Non-pigmented ciliary epithelial cell (primary cell): Measurements from ENCODE around the gene SYF2.
"Not testable (repeated sequence)": the region's sequence is repeated elsewhere in the genome, so short reads cannot be mapped to it uniquely, and the experiment has no call there.

Source experiments
- DNase-seq: peaks from one replicate; pipeline ENCODE4 v3.0.0-alpha.2; 2010; ENCODE audit warnings: low read depth

Gene SYF2

GRCh38 chr1:25232027-25232865, at the start of gene SYF2:
SYF2 (minus strand) TSS chr1:25232502; CDS start chr1:25232467, 35 bp downstream.
- DNase-seq, result peak; percentile 68

DNA sequence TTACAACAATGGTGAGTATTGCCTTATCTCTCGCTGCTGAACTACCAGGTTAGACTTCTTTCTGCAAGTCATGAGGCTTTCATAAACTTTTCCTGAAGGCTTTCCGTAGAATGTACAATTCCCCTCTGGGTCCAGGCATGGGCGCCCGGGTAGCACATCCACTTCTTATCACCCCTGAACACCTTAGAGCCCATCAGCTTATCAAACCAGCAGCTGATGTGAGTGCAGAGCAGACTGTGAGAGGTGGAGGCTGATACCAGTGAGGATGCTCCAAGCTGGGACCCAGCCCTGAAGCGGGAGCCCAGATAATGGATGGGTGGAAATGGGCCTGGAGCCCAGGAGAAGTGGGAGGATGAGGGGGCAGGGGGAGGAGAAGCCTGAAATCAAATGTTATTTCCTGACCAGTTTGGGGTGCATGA, 47.4 kb upstream of the SYF2 start:
- DNase-seq, result not testable (repeated sequence)

DNA sequence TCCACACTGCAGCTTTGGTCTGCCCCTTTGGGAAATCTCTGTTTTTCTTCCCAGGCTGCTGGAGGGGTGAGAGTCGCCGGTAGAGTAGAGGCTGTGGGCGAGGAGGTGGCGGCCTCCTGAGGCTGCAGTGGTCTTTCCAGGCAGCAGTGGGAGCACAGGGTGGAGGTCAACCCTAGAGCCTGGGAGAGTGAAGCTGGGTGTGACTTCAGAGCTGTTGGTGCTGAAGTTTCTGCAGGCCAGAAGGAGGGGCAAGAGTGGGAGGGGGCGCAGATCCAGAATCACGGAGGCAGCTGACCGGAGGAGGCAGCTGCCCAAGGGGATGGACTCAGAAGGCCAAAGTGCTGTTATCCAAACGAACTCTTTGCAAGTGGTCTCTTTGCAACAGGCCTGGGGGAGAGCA, 46.5 kb upstream of the SYF2 start:
- DNase-seq, result not testable (repeated sequence)

- DNase-seq, result not testable (repeated sequence)
Measured at GRCh38 chr1:25278358-25278757, 46.1 kb upstream of the SYF2 start.

DNA sequence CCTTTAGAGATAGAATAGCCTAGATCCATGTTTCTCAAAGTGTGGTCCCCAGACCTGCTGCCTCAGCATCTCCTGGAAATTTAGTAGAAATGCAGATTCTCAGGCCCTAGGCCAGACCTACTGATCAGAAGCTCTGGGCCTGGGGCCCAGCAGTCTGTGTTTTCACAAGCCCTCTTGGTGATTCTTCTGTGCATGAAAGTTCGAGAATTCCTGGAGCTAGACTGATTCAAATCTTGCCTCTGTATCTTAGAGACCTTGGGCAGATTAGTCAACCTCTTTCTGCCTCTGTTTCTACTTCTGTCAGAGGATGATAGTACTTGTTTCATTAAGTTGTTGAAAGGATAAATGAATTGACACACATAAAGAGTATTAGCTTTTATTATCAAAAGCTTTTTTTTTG, 45.0 kb upstream of the SYF2 start:
- not testable (repeated sequence) for DNase-seq

DNA sequence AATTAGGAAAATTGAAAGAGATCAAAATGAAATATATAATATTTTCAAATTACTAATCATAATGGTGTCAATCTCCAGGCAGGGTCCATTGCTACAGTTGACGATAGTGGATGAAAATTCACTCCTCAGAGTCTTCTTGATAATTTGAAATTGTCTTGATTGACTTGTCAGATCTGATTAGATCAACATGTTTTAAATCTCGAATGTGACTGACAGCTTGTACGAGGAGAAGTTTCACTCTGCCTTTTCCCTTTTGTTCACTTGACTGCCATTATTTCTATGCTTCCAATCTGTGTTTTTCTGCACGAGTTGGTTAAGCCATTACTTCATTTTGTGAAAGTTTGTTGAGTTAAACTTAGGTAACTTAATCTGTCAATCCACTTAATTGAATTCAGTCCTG, 43.3 kb upstream of the SYF2 start:
- not testable (repeated sequence) for DNase-seq

DNA sequence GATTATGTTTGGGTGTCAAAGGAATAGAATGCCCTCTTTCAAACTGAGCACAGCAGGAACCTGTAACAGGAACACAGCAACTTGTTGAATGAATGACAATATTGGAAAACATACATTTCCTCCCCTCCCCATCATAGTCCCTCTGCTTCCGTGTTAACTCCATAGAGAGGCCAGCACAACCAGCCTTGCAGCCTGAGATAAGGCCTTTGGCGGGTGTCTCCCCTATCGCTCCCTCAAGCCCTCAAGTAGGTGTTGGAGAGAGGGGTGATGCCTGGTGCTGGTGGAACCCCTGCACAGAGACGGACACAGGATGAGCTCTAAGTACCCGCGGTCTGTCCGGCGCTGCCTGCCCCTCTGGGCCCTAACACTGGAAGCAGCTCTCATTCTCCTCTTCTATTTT, 39.9 kb upstream of the SYF2 start, which contains the start of gene RHD:
Gene RHD, plus strand, starts transcription at position 272 of the 400 bp plus-strand sequence. Its CDS starts 39 bp downstream, at position 311.
- not testable (repeated sequence) for DNase-seq

- DNase-seq, result not testable (repeated sequence)
Measured at GRCh38 chr1:25268143-25268760, 36.0 kb upstream of the SYF2 start.

DNA sequence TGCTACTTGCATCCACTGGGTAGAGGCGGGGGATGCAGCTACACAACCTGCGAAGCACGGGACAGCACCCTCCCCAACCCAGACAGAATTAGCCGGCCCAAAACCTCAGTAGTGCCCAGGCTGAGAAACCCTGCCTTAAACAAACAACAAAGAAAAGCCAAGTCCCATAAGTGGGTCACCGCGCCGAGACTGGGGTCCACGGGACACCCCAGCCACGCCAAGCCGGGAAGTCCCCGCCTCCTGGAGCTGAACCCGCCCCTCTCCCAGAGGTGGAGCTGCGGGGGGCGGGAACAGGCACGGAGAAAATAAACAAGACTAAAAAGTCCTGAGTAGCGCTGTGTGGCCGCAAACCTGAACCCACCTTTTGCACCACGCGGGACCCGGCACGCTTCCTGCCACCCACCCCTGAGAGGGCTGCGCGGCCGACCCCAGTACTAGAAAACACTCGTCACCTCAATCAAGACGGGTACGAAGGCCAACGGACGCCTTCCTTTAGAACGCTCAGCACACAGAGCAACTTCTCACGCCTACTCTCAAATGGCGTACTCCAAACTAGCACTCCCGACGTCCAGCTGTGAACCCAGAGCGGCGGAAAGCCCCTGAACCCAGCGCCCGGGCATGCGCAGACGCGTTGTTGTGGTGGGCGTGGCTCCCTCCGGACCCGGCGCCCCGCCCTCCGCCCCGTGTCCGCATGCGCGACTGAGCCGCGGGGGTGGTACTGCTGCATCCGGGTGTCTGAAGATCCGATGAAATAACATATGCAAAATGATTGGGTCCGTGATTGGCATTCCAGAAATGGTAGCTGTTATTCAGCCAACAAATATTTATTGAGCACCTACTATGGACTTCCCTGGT, 35.2 kb upstream of the SYF2 start:
- not testable (repeated sequence) for DNase-seq

- DNase-seq, result not testable (repeated sequence)
Measured at GRCh38 chr1:25266554-25267287, 34.4 kb upstream of the SYF2 start.

DNA sequence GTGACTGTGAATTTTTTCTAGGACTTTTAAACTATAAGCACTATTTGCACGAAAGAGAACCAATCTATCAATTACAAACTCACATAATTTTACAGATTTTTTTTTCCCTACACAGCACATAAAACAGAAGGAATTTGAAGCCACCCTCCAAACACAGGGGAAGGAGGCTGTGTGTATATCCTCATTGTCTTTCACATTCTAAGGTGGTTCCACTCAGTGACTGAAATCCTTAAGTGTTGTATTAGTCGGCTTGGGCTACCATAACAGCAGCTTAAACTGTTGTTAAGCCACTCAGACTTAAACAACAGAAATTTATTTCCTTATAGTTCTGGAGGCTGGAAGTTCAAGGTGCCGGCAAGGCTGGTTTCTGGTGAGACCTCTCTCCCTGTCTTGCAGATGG, 28.0 kb upstream of the SYF2 start:
- not testable (repeated sequence) for DNase-seq

GRCh38 chr1:25259813-25260212, 27.5 kb upstream of the SYF2 start:
- DNase-seq, result not testable (repeated sequence)

GRCh38 chr1:25257196-25257595, 24.9 kb upstream of the SYF2 start:
- no peak for DNase-seq

DNA sequence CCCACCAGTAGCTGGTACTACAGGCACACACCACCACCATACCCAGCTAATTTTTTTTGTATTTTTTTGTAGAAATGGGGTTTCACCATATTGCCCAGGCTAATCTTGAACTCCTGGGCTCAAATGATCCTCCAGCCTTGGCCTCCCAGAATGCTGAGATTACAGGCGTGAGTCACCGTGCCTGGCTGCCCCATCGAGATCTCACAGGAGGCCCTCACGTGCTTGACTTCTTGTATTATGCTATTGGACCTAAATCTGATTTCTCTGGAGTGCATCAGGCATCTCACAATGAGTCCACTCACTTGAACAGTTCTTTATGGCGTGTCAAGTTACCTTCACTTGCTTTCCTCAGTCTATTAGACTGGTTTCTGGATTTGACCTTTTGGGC, 24.3 kb upstream of the SYF2 start:
- DNase-seq, result no peak

GRCh38 chr1:25255706-25256577, 23.6 kb upstream of the SYF2 start:
- DNase-seq, result no peak

GRCh38 chr1:25253911-25254310, 21.6 kb upstream of the SYF2 start:
- no peak for DNase-seq

DNA sequence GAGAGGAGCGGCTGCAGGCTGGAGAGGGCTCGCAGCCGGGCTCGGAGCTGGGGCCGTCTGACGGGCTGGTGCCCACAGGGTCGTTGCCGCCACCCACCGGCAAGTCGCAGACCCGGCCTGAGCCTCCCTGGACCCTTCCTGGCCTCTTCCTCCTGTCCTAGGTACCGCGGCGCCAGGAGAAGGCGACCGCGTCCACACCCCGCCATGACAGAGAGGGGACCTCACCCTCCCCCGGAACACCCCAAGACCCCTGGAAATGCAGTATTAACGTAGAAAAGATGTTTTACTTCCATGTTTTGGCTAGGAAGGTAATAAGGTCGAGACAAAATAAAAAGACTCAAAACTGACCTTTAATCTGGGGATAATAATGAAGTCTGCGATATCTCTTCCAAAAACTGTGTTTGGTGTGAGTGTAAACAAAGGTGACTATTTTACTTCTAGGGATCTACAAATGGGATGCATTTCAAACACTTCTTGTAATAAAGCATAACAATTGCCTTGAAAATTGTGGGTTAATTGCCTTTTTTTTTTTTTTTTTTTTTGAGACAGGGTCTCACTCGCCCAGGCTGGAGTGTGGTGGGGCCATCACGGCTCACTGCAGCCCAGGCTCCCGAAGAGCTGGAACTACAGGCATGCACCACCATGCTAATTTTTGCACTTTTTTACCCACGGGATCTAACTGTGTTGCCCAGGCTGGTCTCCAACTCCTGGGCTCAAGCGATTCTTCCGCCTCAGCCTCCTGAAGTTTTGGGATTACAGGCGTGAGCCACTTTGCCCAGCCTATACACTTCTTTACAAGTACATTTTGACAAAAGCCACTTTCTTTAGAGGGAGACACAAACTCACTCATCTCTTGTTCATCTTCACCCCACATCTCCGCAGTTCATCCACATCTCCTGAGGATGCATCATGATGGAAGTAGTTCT, 15.8 kb upstream of the SYF2 start:
- DNase-seq, result no peak

DNA sequence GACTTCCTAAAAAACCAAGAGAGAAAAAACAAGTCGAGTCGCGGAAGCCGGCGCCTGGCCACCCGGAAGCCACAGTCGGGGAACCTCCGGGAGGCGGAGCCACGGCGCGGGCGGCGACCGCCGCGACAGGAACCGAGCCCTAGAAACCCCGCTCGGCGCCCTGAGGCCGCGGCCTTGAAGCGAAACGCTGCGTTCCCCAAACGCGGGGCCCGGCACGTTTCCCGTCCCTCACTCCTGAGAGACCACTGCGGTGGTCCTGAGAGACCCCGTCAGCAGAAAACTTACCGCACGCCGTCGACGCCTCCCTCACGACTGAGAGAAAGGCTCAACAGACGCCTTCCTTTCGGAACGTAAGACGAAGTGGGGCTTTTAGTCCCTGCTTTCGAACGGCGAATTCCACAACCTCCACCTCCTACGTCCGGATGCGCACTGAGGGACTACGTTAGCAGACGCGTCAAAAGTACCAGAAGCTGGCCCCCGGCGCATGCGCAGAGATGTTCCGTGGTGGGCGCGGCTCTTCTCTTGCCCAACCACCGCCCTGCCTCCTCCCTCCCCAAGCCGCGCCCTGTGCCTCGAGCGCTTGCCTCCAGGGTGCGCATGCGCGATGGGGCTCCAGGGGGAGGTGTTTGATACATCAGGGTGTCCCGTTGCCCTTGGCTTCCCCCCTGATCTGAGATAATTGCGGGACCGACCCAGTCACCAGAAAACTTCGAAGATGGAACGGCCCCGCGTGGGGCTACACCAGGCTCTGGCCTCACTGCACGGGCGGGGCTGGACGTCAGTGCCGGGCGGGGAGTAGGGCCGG, 14.9 kb upstream of the SYF2 start, which contains the start of gene RSRP1:
Gene RSRP1, minus strand, starts transcription at position 431 of the 805 bp plus-strand sequence. CDS start 491 bp downstream, outside the sequence.
- DNase-seq, result peak; percentile 90
